Esophagus squamous epithelium (tissue), 5 donors: ENCODE measurements around the gene C2orf74. TPM values are rescaled to one million over a fixed set of nuclear protein-coding genes. Genes with fewer than 3 reads are reported as not detected.
"Not testable (repeated sequence)": the region's sequence is repeated elsewhere in the genome, so short reads cannot be mapped to it uniquely, and the experiment has no call there.

Source experiments
- DNase-seq: peaks from one replicate; lab custom pipeline; 2025; lab: John Stamatoyannopoulos, UW
- H3K27ac ChIP-seq, 4 donors: fragments of 200-600 bp; sonication (generic); one replicate each; pipeline ENCODE4 v1.5.1; 2016 to 2019; ENCODE audit warnings: mild to moderate bottlenecking in 1 of 4
- H3K27me3 ChIP-seq, 4 donors: fragments of 200-600 bp; sonication (generic); 1 replicate in 3 of 4; 2 replicates in 1 of 4; pipeline versions ENCODE4 v1.5.1 to v1.6.0; 2017 to 2021; ENCODE audit warnings: antibody characterized with exemption in 1 of 4
- H3K36me3 ChIP-seq, 3 donors: fragments of 200-600 bp; sonication (generic); one replicate each; pipeline ENCODE4 v1.5.1; 2016 to 2019
- H3K4me1 ChIP-seq, 3 donors: fragments of 200-600 bp; sonication (generic); one replicate each; pipeline ENCODE4 v1.5.1; 2017 to 2019
- H3K4me3 ChIP-seq, 4 donors: fragments of 200-600 bp; sonication (generic); 1 replicate in 3 of 4; 2 replicates in 1 of 4; pipeline ENCODE4 v1.5.1; 2016 to 2019; ENCODE audit warnings: mild to moderate bottlenecking in 2 of 4, moderate library complexity in 1 of 4
- H3K9me3 ChIP-seq, 3 donors: fragments of 200-600 bp; sonication (generic); one replicate each; pipeline ENCODE4 v1.5.1; 2016 to 2019
- POLR2A ChIP-seq, 4 donors: fragments of 450-650 bp; IDR thresholded peaks; one replicate each; pipeline ENCODE4 v1.6.1; 2017; ENCODE audit warnings: antibody characterized with exemption in 4 of 4, mild to moderate bottlenecking in 4 of 4, moderate library complexity in 3 of 4
- WGBS, 2 donors: methylation state at CpG; one replicate each; pipeline ENCODE4 v1.1.5; 2018; 5-methylcytosine and 5-hydroxymethylcytosine counted together
- intact Hi-C: fragments of 100-400 bp; cut with DNase I; formaldehyde crosslinking; loops from one replicate; pipeline ENCODE4 v1.15.0; 2022
- total RNA-seq, 4 donors: library from RNA; depleted of rRNA; stranded (reverse); fragments of >200 nt; gene quantifications; one replicate each; pipeline ENCODE4 v1.1.0, GENCODE V29; 2016
- TF ChIP-seq, protein P1 (sequence below), 6 experiments: fragments of 450-650 bp in 4 of 6; fragments of 200-600 bp in 2 of 6; sonication (generic) in 2 of 6; IDR thresholded peaks; one replicate each; pipeline ENCODE4 v1.5.1; 2016 to 2019; ENCODE audit warnings: antibody characterized with exemption in 6 of 6, mild to moderate bottlenecking in 4 of 6, moderate library complexity in 4 of 6
- donor health status: DM: yes; HTN: yes; CAD: no.

Gene C2orf74
- total RNA-seq, 4 donors from 2014 or later: 3.2 to 15.1 (median 8.7) TPM

DNA sequence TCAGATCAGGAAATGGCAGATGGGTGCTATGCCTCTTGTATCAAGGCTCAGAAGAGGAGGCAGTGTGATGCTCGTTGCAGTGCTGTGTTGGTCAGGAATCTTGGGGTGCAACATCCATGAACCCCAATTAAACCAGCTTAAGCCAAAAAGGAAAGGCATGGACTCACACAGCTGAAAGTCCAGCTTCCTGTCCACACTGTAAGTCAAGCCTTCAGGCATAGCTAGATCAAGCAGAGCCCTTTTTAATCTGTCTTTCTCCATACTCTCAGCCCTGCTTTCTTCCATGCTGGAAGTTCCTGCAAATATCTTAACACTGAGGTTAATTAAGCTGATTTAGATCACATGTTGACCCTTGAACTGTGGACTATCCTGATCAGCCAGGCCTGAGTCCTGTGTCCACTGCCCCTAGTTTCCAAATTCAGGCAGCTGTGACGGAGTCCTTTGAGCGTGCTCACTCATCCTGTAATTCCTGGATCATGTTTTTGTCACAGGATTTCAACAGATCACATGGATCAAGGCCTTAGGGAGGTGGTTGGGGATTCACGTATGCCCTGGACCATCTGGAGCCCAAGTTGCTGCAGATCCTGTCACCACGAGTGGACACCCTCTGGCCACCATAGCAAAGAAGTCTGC, 4.5 kb upstream of the C2orf74 start:
- intact Hi-C loops: no loop called here
- no peak for DNase-seq
- H3K36me3 ChIP-seq: peaks cover 0 to 38% (median 0%) of the 10 kb centered on the region in 3 donors
- no peaks in the 10 kb centered on the region for H3K4me1 ChIP-seq
- TF ChIP-seq POLR2A (IDR thresholded peaks at IDR 0.05): no peak
- no peak overlapping the region for H3K4me3 ChIP-seq
- H3K9me3 ChIP-seq: no peaks in the 10 kb centered on the region
- no peak overlapping the region for H3K27ac ChIP-seq
- 81 to 97% methylated on average over 3 to 4 of the region's 5 CpGs for WGBS, 2 donors
- H3K27me3 ChIP-seq: no peaks in the 10 kb centered on the region

DNA sequence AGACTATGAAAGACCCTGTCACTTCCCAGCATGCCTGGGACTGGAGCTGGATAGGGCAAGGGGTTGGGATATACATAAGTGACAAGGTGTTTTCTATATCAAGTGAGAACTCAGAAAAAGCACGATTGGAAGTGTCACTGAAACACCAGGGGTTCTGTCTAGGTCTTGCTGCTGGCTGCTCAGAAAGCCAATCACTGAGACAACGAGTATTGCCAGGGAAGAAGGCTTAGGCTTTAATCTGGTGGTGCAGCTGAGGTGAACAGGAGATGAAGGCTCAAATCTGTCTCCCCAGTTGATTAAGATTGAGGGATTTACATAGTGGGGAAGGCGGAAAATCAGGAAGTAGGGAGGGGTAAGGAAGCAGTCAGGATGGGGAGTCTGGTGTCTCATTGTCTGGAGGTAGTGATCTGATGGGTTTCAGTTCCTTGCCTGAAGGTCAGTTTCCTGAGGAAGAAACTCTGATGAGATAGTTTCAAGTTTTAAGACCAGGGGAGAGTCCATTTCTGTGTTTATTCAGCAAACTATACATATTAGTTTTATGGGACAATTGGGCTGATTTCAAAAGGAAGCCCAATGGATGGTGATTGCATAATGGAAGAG, 3.5 kb upstream of the C2orf74 start:
- no peak for DNase-seq
- no peak for TF ChIP-seq POLR2A (IDR thresholded peaks at IDR 0.05)
- TF ChIP-seq, protein P1, sequence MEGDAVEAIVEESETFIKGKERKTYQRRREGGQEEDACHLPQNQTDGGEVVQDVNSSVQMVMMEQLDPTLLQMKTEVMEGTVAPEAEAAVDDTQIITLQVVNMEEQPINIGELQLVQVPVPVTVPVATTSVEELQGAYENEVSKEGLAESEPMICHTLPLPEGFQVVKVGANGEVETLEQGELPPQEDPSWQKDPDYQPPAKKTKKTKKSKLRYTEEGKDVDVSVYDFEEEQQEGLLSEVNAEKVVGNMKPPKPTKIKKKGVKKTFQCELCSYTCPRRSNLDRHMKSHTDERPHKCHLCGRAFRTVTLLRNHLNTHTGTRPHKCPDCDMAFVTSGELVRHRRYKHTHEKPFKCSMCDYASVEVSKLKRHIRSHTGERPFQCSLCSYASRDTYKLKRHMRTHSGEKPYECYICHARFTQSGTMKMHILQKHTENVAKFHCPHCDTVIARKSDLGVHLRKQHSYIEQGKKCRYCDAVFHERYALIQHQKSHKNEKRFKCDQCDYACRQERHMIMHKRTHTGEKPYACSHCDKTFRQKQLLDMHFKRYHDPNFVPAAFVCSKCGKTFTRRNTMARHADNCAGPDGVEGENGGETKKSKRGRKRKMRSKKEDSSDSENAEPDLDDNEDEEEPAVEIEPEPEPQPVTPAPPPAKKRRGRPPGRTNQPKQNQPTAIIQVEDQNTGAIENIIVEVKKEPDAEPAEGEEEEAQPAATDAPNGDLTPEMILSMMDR (IDR thresholded peaks at IDR 0.05): no peak
- Histone ChIP-seq H3K27ac (no peak overlapping the region), H3K4me1 (no peaks in the 10 kb centered on the region), H3K9me3 (no peaks in the 10 kb centered on the region), H3K4me3 (no peak overlapping the region), H3K36me3 (peaks cover 0 to 48% (median 0%) of the 10 kb centered on the region in 3 donors), H3K27me3 (no peaks in the 10 kb centered on the region)
- 76 to 79% methylated on average over 3 of the region's 3 CpGs for WGBS, 2 donors
- intact Hi-C loops: no loop called here

DNA sequence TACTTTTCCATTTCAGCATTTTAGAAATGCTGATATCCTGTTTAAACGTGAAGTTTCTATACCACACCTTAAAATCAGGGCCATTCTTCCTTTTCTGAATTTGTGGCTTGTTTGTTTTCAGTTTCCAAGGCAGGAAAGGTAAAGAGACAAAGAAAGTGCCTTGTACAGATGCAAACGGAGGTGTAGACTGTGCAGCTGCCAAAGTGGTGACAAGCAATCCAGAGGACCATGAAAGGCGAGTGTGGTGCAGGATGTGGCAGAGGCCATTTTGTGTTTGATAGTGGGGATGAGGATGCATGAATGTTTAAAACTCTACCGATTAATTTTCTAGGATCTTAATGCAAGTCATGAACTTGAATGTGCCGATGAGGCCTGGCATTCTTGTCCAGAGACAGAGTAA, 733 bp downstream of the C2orf74 start:
- 80% methylated on average over 5 of the region's 5 CpGs for WGBS, 2 donors
- no peak overlapping the region for H3K27ac ChIP-seq
- intact Hi-C loops: no loop called here
- TF ChIP-seq, protein P1 (IDR thresholded peaks at IDR 0.05): no peak
- TF ChIP-seq POLR2A (IDR thresholded peaks at IDR 0.05): no peak
- H3K4me1 ChIP-seq: no peaks in the 10 kb centered on the region
- no peaks in the 10 kb centered on the region for H3K27me3 ChIP-seq
- DNase-seq: no peak
- H3K9me3 ChIP-seq: no peaks in the 10 kb centered on the region
- H3K4me3 ChIP-seq: no peak overlapping the region
- peaks cover 0 to 83% (median 5%) of the 10 kb centered on the region in 3 donors for H3K36me3 ChIP-seq

DNA sequence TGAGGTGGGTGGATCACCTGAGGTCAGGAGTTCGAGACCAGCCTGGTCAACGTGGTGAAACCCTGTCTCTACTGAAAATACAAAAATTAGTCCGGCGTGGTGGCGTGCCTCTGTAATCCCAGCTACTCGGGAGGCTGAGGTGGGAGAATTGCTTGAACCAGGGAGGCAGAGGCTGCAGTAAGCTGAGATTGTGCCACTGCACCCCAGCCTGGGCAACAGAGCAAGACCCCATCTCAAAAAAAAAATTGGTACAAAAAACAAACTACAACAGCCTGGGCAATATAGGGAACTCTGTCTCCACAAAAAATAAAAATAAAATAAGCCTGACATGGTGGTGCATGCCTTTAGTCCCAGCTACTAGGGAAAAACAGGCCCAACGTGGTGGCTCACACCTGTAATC, 3.1 kb downstream of the C2orf74 start:
- intact Hi-C loops, H3K4me1 ChIP-seq, H3K27ac ChIP-seq, DNase-seq, H3K27me3 ChIP-seq, H3K9me3 ChIP-seq, H3K4me3 ChIP-seq: not testable (repeated sequence)
- peaks cover 0 to 59% (median 5%) of the 10 kb centered on the region in 3 donors for H3K36me3 ChIP-seq
- 82 to 95% methylated on average over 3 to 7 of the region's 7 CpGs for WGBS, 2 donors

DNA sequence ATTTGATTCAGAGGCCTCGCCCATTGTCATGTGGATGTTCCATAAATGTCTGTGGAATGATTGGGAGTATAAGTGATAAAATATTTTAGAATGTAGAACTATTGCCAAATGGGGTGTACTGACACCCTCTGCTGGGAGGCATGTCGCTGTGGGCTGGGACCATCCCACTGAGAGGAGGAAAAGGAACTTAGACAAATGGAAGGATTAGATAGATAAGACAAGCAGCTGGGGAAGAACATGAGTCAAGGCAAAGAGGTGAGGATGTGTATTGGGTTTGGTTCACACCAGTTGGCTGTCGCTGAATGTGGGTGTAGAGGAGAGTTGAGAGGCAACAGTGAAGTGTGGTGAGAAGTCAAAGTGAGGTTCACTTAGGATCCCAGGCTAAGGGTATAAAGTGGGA, 4.0 kb downstream of the C2orf74 start:
- Histone ChIP-seq H3K9me3 (no peaks in the 10 kb centered on the region), H3K4me3 (no peak overlapping the region), H3K27ac (no peak overlapping the region), H3K4me1 (no peaks in the 10 kb centered on the region), H3K27me3 (no peaks in the 10 kb centered on the region), H3K36me3 (peaks cover 0 to 52% (median 5%) of the 10 kb centered on the region in 3 donors)
- TF ChIP-seq, protein P1 (IDR thresholded peaks at IDR 0.05): no peak
- TF ChIP-seq POLR2A (IDR thresholded peaks at IDR 0.05): no peak
- no peak for DNase-seq
- intact Hi-C loops: no loop called here
- 84 to 86% methylated on average over 3 of the region's 3 CpGs for WGBS, 2 donors

DNA sequence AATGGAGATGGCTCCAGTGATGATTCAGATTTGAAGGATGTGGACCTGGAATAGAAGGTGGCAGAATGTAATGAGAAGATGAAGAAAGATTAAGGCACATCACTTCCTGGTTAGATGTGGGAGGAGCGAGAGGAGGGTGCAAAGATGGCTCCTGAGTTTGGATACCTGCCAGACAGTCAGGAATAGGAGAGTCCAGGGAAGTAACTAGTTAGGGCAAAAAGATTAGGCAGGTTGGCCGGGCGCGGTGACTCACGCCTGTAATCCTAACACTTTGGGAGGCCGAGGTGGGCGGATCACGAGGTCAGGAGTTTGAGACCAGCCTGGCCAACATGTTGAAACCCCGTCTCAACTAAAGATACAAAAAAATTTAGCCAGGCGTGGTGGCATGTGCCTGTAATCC, 5.6 kb downstream of the C2orf74 start:
- Histone ChIP-seq H3K4me1 (peaks cover 0 to 4% (median 0%) of the 10 kb centered on the region in 3 donors), H3K36me3 (peaks cover 0 to 49% (median 5%) of the 10 kb centered on the region in 3 donors), H3K4me3 (no peak overlapping the region), H3K27me3 (no peaks in the 10 kb centered on the region), H3K9me3 (no peaks in the 10 kb centered on the region), H3K27ac (no peak overlapping the region)
- intact Hi-C loops: no loop called here
- 88 to 95% methylated on average over 10 of the region's 10 CpGs for WGBS, 2 donors
- no peak for DNase-seq
- no peak for TF ChIP-seq POLR2A (IDR thresholded peaks at IDR 0.05)
